ENCODE measurements around the gene CTCFL.

CTCFL gene

DNA sequence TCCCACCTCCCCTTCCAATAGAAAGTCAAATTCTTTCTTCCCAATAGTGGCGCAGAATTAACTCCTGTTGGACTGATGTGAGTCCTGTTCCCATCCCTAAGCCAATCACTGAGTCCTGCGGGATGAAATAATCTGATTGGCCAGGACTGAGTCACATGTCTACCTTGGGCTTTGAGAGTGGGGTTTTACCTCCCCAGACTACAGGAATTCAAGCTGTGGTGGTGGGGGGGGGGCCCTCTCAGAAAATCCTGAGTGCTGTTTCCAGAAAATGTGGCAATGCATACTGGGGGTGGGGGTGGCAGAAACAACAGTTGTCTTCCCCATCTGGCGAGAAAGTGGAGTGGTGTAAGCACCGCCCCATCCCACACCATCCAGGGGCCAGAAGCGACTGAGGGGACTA, 65.7 kb downstream of the CTCFL start:
- Histone ChIP-seq H3K27ac (ENCODE audit: low read depth, low read length) (no peak overlapping the region), H3K4me3 (ENCODE audit: low read depth, low read length) (no peak overlapping the region), H3K27me3 (ENCODE audit: control insufficient read depth, insufficient read depth, low read length) (no peaks in the 10 kb centered on the region), H3K9me3 (ENCODE audit: control insufficient read depth, insufficient read depth, low read depth, low read length) (peaks cover 10% of the 10 kb centered on the region; the same call in 1 of the 2 replicates), H3K4me1 (ENCODE audit: control insufficient read depth, insufficient read depth, low read length) (peaks cover 6% of the 10 kb centered on the region; the same call in 1 of the 2 replicates), H3K36me3 (ENCODE audit: control insufficient read depth, insufficient read depth, low read length) (no peaks in the 10 kb centered on the region), H3K9ac (ENCODE audit: low read length) (no peak overlapping the region)

DNA sequence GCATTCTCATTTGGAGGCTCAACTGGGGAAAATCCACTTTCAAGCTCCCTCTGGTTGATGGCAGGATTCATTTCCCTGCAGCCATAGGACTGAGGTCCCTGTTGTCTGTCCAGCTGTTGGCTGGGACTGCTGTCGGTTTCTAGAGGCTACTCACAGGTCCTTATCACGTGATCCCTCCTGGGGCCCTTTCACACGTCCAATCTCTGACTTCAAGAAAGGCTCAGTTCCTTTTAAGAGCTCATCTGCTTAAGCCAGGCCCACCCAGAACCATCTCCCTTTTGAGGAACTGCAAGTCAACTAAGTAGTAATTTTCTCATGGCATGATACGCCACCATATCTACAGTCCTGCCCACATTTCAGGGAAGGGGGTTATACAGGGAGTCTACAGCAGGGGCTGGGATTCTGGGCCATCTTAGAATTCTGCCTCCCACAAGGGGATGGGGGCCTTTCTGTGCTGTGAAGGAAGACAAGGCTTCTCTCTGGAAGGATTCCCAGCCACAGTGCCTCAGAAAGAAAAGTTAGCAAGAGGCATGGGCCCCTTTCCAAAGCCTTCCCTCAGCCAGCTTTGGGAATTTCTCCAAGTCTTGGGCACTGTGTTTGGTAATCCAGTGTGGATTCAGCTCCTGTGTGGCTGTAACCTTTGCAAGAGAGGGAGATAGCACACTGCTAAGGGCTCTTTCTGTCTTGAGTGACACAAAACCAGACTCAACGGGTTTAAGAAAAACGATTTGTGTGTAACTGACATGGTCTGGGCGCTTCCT, 66.4 kb downstream of the CTCFL start:
- Histone ChIP-seq H3K9ac (ENCODE audit: low read length) (no peak overlapping the region), H3K36me3 (ENCODE audit: control insufficient read depth, insufficient read depth, low read length) (no peaks in the 10 kb centered on the region), H3K9me3 (ENCODE audit: control insufficient read depth, insufficient read depth, low read depth, low read length) (peaks cover 10% of the 10 kb centered on the region; the same call in 1 of the 2 replicates), H3K4me3 (ENCODE audit: low read depth, low read length) (no peak overlapping the region), H3K4me1 (ENCODE audit: control insufficient read depth, insufficient read depth, low read length) (peaks cover 6% of the 10 kb centered on the region; the same call in 1 of the 2 replicates), H3K27ac (ENCODE audit: low read depth, low read length) (no peak overlapping the region), H3K27me3 (ENCODE audit: control insufficient read depth, insufficient read depth, low read length) (no peaks in the 10 kb centered on the region)

DNA sequence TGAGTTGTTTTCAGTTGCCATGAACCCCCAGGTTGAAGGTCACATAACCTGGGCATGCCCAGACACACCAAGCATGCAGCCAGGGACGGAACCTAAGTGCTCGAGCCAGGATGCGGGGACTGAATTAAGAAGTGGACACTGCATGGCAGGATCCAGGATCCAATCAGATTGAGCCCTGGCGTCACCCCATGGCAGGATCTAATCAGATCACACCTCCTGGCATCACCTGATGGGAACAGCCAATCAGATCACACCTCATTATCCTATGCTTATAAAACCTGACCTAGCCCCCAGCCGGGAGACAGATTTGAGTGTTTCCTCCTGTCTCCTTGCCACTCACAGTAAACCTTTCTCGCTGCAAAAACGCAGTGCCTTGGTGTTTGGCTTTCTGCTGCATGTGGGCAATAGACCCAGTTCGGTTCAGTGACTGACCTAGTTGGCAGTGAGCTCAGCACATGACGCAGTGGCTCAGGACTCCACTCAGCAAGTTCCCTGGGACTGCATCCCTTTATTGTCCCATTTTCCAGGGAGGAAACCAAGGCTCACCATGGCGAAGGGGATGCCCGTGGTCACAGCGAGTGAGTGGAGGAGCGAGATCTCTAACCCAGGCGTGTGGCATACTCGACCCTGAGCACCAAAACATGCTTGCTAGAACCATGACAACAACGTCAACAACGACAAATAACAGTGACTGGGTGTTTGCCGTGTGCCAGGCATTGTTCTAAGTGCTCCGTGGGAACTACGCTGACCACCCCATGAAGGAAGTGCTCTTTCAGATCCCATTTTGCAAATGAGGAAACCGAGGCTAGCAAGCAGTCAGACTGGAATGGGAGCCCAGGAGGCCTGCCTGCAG, 67.5 kb downstream of the CTCFL start:
- Histone ChIP-seq H3K27ac (ENCODE audit: low read depth, low read length) (no peak overlapping the region), H3K9ac (ENCODE audit: low read length) (no peak overlapping the region), H3K4me3 (ENCODE audit: low read depth, low read length) (no peak overlapping the region), H3K27me3 (ENCODE audit: control insufficient read depth, insufficient read depth, low read length) (no peaks in the 10 kb centered on the region), H3K36me3 (ENCODE audit: control insufficient read depth, insufficient read depth, low read length) (no peaks in the 10 kb centered on the region), H3K4me1 (ENCODE audit: control insufficient read depth, insufficient read depth, low read length) (peaks cover 6% of the 10 kb centered on the region; the same call in 1 of the 2 replicates), H3K9me3 (ENCODE audit: control insufficient read depth, insufficient read depth, low read depth, low read length) (peaks cover 10% of the 10 kb centered on the region; the same call in 1 of the 2 replicates)

DNA sequence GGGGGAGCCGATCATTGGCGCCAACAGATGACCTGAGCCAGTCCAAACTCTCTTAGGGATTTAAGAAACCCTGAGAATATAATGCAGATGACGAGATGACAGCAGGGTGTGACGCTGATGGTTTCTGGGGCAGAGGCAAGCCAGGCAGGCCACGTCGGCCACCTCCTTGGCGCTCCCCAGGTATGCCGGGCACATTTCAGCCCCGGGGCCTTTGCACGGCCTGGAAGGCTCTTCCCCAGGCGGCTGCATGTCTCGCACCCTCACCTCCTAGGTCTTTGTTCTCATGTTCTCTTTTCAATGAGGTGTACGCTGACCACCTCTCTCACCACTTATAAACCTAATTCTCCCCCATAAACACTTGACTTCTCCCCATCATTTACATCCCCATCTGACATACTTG, 68.8 kb downstream of the CTCFL start:
- Histone ChIP-seq H3K4me3 (ENCODE audit: low read depth, low read length) (no peak overlapping the region), H3K9me3 (ENCODE audit: control insufficient read depth, insufficient read depth, low read depth, low read length) (peaks cover 10% of the 10 kb centered on the region; the same call in 1 of the 2 replicates), H3K27me3 (ENCODE audit: control insufficient read depth, insufficient read depth, low read length) (no peaks in the 10 kb centered on the region), H3K9ac (ENCODE audit: low read length) (no peak overlapping the region), H3K4me1 (ENCODE audit: control insufficient read depth, insufficient read depth, low read length) (peaks cover 6% of the 10 kb centered on the region; the same call in 1 of the 2 replicates), H3K27ac (ENCODE audit: low read depth, low read length) (no peak overlapping the region), H3K36me3 (ENCODE audit: control insufficient read depth, insufficient read depth, low read length) (no peaks in the 10 kb centered on the region)

DNA sequence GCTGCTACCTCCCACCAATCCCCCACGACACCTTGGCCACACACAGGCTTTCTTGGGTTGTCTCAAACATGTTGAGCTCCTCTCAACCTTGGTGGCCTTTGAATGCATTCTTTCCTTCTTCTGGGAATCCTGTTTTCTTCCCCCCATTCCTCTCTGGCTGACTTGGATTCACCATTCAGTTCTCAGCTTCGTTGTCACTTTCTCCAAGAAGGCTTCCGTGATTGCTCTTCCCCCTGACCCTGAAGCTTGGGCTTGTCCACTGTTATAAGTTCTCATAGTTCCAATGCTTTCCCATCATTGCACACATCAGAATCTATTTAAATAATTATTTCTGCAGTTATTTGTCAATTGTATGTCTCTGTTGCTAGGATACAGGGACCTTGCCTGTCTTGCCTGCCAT, 69.6 kb downstream of the CTCFL start:
- no peak overlapping the region for H3K27ac ChIP-seq (ENCODE audit: low read depth, low read length)
- no peaks in the 10 kb centered on the region for H3K36me3 ChIP-seq (ENCODE audit: control insufficient read depth, insufficient read depth, low read length)
- H3K27me3 ChIP-seq (ENCODE audit: control insufficient read depth, insufficient read depth, low read length): no peaks in the 10 kb centered on the region
- no peak overlapping the region for H3K9ac ChIP-seq (ENCODE audit: low read length)
- peaks cover 8% of the 10 kb centered on the region; the same call in 1 of the 2 replicates for H3K4me1 ChIP-seq (ENCODE audit: control insufficient read depth, insufficient read depth, low read length)
- no peak overlapping the region for H3K4me3 ChIP-seq (ENCODE audit: low read depth, low read length)
- H3K9me3 ChIP-seq (ENCODE audit: control insufficient read depth, insufficient read depth, low read depth, low read length): peaks cover 10% of the 10 kb centered on the region; the same call in 1 of the 2 replicates

DNA sequence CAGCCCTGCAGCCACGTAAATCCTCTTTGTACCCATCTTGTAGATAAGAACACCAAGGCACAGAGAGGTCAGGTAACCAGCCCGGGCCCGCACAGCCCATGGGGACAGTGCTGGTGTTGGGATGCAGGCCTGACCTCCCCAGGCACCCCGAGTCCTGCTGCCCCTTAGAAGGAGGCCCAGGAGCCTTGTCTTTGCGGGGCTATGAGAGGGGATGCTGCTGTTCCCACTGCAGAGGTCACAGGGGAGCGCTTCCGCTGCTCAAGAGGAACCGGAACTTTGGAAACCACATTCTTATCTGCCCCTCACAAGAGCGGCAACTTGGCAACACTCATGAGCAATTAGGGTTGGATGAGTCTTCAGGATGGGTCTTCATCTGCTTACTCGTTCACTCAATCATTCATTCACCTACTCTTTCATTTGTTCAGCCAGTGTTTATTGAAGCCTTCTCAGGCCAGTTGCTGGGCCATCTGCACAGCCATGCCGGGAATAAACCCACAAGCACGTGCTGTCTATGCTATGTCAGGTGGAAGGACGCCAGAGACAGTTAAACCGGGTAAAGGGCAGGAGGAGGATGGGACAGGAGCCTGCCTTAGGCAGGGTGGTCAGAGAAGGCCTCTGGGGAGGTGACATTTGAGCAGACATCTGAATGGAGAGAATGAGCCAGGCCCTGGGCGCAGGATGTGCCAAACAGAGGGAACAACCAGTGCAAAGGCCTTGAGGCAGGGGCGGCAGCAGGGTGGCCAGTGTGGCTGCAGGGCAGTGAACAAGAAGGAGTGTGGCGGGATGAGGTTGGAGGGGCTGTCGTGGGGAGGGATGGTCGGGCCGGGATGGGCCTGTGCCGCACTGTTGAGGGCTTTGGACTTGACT, 72.9 kb downstream of the CTCFL start:
- peaks cover 8% of the 10 kb centered on the region; the same call in 1 of the 2 replicates for H3K4me1 ChIP-seq (ENCODE audit: control insufficient read depth, insufficient read depth, low read length)
- no peak overlapping the region for H3K27ac ChIP-seq (ENCODE audit: low read depth, low read length)
- no peak overlapping the region for H3K9ac ChIP-seq (ENCODE audit: low read length)
- no peaks in the 10 kb centered on the region for H3K36me3 ChIP-seq (ENCODE audit: control insufficient read depth, insufficient read depth, low read length)
- no peaks in the 10 kb centered on the region for H3K9me3 ChIP-seq (ENCODE audit: control insufficient read depth, insufficient read depth, low read depth, low read length)
- no peak overlapping the region for H3K4me3 ChIP-seq (ENCODE audit: low read depth, low read length)
- no peaks in the 10 kb centered on the region for H3K27me3 ChIP-seq (ENCODE audit: control insufficient read depth, insufficient read depth, low read length)

DNA sequence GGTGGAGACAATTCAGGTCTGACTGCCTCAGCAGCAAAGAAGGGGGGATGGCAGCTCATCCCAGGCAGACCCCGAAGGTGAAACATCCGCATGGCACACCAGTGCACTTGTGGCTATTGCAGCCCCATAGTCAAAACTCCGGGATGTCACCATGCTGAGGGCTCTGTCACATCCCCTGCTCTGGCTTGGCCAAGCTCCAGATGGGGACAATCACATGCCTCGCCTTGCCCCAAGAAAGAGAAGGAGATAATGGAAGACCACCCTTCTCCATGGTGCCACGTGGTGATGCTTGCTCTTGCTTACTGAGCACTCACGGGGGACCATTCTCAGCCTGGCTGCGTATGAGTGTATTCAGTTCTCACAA, 73.5 kb downstream of the CTCFL start:
- H3K9me3 ChIP-seq (ENCODE audit: control insufficient read depth, insufficient read depth, low read depth, low read length): no peaks in the 10 kb centered on the region; the same call in 1 of the 2 replicates
- no peaks in the 10 kb centered on the region for H3K36me3 ChIP-seq (ENCODE audit: control insufficient read depth, insufficient read depth, low read length)
- no peak overlapping the region for H3K4me3 ChIP-seq (ENCODE audit: low read depth, low read length)
- no peaks in the 10 kb centered on the region for H3K27me3 ChIP-seq (ENCODE audit: control insufficient read depth, insufficient read depth, low read length)
- peaks cover 8% of the 10 kb centered on the region; the same call in 1 of the 2 replicates for H3K4me1 ChIP-seq (ENCODE audit: control insufficient read depth, insufficient read depth, low read length)
- H3K9ac ChIP-seq (ENCODE audit: low read length): no peak overlapping the region
- no peak overlapping the region for H3K27ac ChIP-seq (ENCODE audit: low read depth, low read length)

DNA sequence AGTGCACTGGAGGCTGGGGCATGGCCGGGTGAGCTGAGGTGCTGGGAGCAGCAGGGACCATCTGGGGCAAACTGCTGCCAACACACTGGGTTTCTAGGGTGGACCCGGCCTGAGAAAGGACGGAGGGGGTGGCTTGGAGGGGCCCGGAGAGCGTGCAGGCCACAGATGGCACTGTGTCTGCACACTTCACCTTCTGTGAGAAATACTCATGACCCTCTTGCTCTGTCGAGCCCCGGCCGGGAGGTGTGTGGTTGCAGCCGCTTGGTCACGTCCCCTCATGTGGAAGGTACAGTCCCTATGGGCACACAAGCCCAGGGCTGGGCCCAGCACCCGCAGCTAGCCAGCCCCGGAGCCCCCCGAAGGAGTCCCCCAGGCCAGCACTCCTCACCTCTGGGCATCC, 74.0 kb downstream of the CTCFL start:
- Histone ChIP-seq H3K27ac (ENCODE audit: low read depth, low read length) (no peak overlapping the region), H3K36me3 (ENCODE audit: control insufficient read depth, insufficient read depth, low read length) (no peaks in the 10 kb centered on the region), H3K4me1 (ENCODE audit: control insufficient read depth, insufficient read depth, low read length) (peaks cover 8% of the 10 kb centered on the region; the same call in 1 of the 2 replicates), H3K27me3 (ENCODE audit: control insufficient read depth, insufficient read depth, low read length) (no peaks in the 10 kb centered on the region), H3K9me3 (ENCODE audit: control insufficient read depth, insufficient read depth, low read depth, low read length) (peaks cover 3% of the 10 kb centered on the region; the same call in 1 of the 2 replicates), H3K4me3 (ENCODE audit: low read depth, low read length) (no peak overlapping the region), H3K9ac (ENCODE audit: low read length) (no peak overlapping the region)

DNA sequence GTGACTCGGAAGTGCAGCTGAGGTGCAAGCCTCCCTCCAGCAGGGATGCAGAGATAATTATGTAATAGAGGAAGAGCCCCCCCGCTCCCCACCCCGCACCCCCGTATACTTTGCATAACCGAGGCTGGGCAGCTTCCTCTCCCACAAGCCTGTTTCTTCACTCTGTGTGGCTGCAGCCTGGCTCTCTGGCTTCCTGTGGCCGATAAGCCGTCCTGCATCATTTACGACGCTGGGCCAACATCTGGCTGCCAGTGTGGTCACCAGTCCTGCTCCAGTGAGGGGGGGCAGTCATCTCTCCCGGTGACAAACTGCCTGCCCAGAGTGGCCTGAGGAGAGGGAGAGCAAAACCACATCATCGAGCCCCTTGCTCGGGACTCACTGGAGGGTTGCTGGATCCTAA, 74.5 kb downstream of the CTCFL start:
- H3K36me3 ChIP-seq (ENCODE audit: control insufficient read depth, insufficient read depth, low read length): no peaks in the 10 kb centered on the region
- no peak overlapping the region for H3K27ac ChIP-seq (ENCODE audit: low read depth, low read length)
- H3K4me3 ChIP-seq (ENCODE audit: low read depth, low read length): no peak overlapping the region
- H3K9ac ChIP-seq (ENCODE audit: low read length): no peak overlapping the region
- H3K27me3 ChIP-seq (ENCODE audit: control insufficient read depth, insufficient read depth, low read length): no peaks in the 10 kb centered on the region
- H3K9me3 ChIP-seq (ENCODE audit: control insufficient read depth, insufficient read depth, low read depth, low read length): peaks cover 5% of the 10 kb centered on the region; the same call in 1 of the 2 replicates
- peaks cover 8% of the 10 kb centered on the region; the same call in 1 of the 2 replicates for H3K4me1 ChIP-seq (ENCODE audit: control insufficient read depth, insufficient read depth, low read length)

Measured in HUES6 (cell line).